ENCODE data around the gene SIX5. TPM values are rescaled to one million over a fixed set of nuclear protein-coding genes. Genes with fewer than 3 reads are reported as not detected.
A peak's percentile ranks its signal among the peaks of the same experiment; 100 is the strongest.

SIX5 gene
- total RNA-seq, 1 donor from 2014 or later, result 23.5 TPM

DNA sequence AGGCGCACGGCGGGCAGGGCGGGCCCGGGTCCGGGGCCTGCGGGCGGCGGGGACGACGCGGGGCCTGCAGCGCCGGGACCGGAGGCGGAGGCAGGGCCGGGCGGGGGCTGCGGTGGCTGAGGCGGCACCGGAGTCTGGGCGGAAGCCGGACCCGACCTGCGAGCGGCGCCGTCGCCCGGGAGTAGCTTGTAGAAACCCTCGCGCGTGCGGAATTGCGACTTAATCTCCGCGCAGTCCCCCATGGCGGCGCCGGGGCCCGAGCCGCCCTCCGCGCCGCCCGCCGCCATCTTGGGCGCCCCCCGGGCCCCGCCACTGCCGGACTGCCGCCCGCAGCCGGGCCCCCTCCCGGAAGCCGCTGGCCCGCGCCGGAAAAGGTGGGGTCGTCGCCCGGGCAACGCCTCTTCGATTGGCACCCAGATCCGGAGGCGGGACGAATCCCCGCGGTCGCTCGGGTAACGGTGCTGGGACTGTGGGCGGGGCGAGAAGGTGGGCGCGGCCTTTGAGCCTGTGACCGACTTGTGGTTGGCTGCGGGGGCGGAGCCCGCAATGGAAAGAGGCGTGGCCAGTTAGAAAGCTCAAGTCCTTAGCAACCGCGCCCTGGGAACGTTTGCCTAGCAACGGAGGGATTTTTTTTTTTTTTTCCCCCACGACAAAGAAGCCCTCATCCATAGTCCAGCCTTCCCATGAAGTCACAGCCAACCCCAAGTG lies 23.6 kb upstream of the SIX5 start, which contains the start of gene DMWD:
DMWD (minus strand) TSS at position 376 of the 708 bp plus-strand sequence; CDS start at position 287, 89 bp downstream.
- Histone ChIP-seq H3K79me2 (ENCODE audit: insufficient read depth, low read length) (peaks cover 39% of the 10 kb centered on the region), H3K9me3 (ENCODE audit: insufficient read depth, low read depth, low read length) (no peaks in the 10 kb centered on the region), H3K4me1 (ENCODE audit: insufficient read depth, low read length) (peaks cover 9% of the 10 kb centered on the region), H4K20me1 (ENCODE audit: insufficient read depth, low read length) (peaks cover 37% of the 10 kb centered on the region), H3K4me2 (ENCODE audit: low read length) (peak within 1 kb of the TSS; percentile 99), H3K9ac (ENCODE audit: low read length) (peak within 1 kb of the TSS; percentile 92), H3K36me3 (ENCODE audit: insufficient read depth, low read length) (peaks cover 13% of the 10 kb centered on the region), H3K4me3 (ENCODE audit: insufficient read depth, low read depth, low read length) (peak within 1 kb of the TSS; percentile 92), H2AFZ (ENCODE audit: low read depth, low read length) (peak within 1 kb of the TSS; percentile 73), H3K27me3 (ENCODE audit: insufficient read depth, low read length) (no peaks in the 10 kb centered on the region), H3K27ac (ENCODE audit: low read depth, low read length) (peak within 1 kb of the TSS; percentile 62)
- H3K4me1 Mint-ChIP-seq (ENCODE audit: low read depth, unreplicated experiment), result peaks cover 14% of the 10 kb centered on the region
- DNase-seq (ENCODE audit: low read depth) (peak; percentile 90), FAIRE-seq (no peak)
- peak within 1 kb of the TSS; percentile 93 for H3K27ac Mint-ChIP-seq (ENCODE audit: unreplicated experiment)
- H3K36me3 Mint-ChIP-seq (ENCODE audit: low read depth, unreplicated experiment), result peaks cover 13% of the 10 kb centered on the region
- peak within 1 kb of the TSS; percentile 95 for H3K4me3 Mint-ChIP-seq (ENCODE audit: unreplicated experiment)
- no peak for TF ChIP-seq EZH2 (IDR thresholded peaks at IDR 0.05; ENCODE audit: insufficient read depth, low read length)
- no peak for TF ChIP-seq CTCF (IDR thresholded peaks at IDR 0.05; ENCODE audit: insufficient read depth, low read depth, low read length)
- H3K27me3 Mint-ChIP-seq (ENCODE audit: low read depth, unreplicated experiment), result peaks cover 2% of the 10 kb centered on the region
- H3K9me3 Mint-ChIP-seq (ENCODE audit: unreplicated experiment), result no peaks in the 10 kb centered on the region

DNA sequence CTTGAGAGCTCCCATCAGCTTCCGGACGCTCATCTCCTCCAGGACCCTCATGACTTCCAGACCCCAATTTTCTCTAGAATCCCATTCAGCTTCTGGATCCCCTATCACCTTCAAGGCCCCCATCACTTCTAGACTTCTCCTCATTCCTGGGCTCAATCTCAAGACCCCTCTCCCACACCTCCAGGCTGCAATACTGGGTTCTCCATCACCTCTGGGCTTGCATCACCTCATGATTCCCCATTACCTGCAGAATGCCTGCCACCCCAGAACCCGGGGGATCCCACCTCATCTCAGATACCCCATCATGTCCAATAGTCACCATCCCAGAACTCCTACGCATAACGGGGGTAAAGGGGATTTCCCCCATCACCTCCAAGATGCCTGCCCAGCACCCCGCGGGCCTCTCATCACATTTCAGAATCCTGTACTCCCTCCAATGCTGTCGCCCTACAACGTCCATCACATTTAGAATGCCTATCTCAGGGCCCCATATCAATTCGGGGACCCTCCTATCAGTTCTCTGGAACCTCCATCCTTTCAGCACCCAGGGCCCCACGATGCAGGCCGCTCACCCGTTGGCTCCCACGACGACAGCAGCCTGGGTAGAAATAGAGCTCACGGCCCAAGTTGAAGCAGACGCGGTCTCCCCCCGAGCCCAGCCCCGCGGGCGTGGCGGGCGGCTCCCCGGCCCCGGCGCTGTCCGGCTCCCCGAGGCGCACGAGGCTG lies 22.9 kb upstream of the SIX5 start:
- Histone ChIP-seq H3K9me3 (ENCODE audit: insufficient read depth, low read depth, low read length) (no peaks in the 10 kb centered on the region), H3K4me3 (ENCODE audit: insufficient read depth, low read depth, low read length) (peak overlapping the region; percentile 92), H2AFZ (ENCODE audit: low read depth, low read length) (peak overlapping the region; percentile 73), H4K20me1 (ENCODE audit: insufficient read depth, low read length) (peaks cover 44% of the 10 kb centered on the region), H3K36me3 (ENCODE audit: insufficient read depth, low read length) (peaks cover 17% of the 10 kb centered on the region), H3K27me3 (ENCODE audit: insufficient read depth, low read length) (no peaks in the 10 kb centered on the region), H3K4me1 (ENCODE audit: insufficient read depth, low read length) (peaks cover 9% of the 10 kb centered on the region), H3K4me2 (ENCODE audit: low read length) (peak overlapping the region; percentile 99), H3K9ac (ENCODE audit: low read length) (peak overlapping the region; percentile 92), H3K27ac (ENCODE audit: low read depth, low read length) (peak overlapping the region; percentile 62), H3K79me2 (ENCODE audit: insufficient read depth, low read length) (peaks cover 45% of the 10 kb centered on the region)
- peak overlapping the region; percentile 93 for H3K27ac Mint-ChIP-seq (ENCODE audit: unreplicated experiment)
- DNase-seq (ENCODE audit: low read depth) (no peak), FAIRE-seq (no peak)
- peak overlapping the region; percentile 95 for H3K4me3 Mint-ChIP-seq (ENCODE audit: unreplicated experiment)
- no peaks in the 10 kb centered on the region for H3K9me3 Mint-ChIP-seq (ENCODE audit: unreplicated experiment)
- peaks cover 2% of the 10 kb centered on the region for H3K27me3 Mint-ChIP-seq (ENCODE audit: low read depth, unreplicated experiment)
- peaks cover 14% of the 10 kb centered on the region for H3K4me1 Mint-ChIP-seq (ENCODE audit: low read depth, unreplicated experiment)
- peaks cover 17% of the 10 kb centered on the region for H3K36me3 Mint-ChIP-seq (ENCODE audit: low read depth, unreplicated experiment)
- TF ChIP-seq CTCF (IDR thresholded peaks at IDR 0.05; ENCODE audit: insufficient read depth, low read depth, low read length) (no peak), EZH2 (IDR thresholded peaks at IDR 0.05; ENCODE audit: insufficient read depth, low read length) (no peak)
